ENCODE measurements around the gene RPS6KA3. TPM values are rescaled to one million over a fixed set of nuclear protein-coding genes. Genes with fewer than 3 reads are reported as not detected.

Gene RPS6KA3
- total RNA-seq, 6 experiments from 2014 or later: 36.0 to 63.7 (median 44.7) TPM

DNA sequence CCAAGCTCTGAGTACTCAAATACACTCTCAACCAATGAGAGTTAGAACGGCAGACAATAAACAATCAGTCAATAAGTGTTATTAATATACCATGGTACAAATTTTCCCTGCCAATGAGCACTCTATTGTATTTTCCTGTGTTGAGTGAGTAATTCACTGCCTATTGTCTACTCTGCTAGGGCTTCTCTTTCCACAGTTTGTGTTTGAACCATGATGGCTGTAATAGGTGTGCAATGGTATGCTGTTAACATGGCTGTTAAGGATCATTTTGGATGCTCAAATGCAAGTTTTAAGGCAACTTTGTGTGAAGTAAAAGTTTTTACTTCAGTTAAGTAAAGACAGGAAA, 41.2 kb downstream of the RPS6KA3 start:
- DNase-seq (no peak), ATAC-seq (no peak)
- Histone ChIP-seq H3K4me1 (peaks cover 0 to 15% (median 5%) of the 10 kb centered on the region in 4 donors), H3K9me3 (no peaks in the 10 kb centered on the region), H3K27me3 (no peaks in the 10 kb centered on the region), H3K4me3 (no peak overlapping the region), H3K27ac (no peak overlapping the region), H3K36me3 (no peaks in the 10 kb centered on the region)
- 62% methylated on average over 1 of the region's 1 CpG for WGBS (ENCODE audit: insufficient coverage, low coverage, low lambda C conversion rate, missing lambda C conversion rate)
- TF ChIP-seq, protein P1, sequence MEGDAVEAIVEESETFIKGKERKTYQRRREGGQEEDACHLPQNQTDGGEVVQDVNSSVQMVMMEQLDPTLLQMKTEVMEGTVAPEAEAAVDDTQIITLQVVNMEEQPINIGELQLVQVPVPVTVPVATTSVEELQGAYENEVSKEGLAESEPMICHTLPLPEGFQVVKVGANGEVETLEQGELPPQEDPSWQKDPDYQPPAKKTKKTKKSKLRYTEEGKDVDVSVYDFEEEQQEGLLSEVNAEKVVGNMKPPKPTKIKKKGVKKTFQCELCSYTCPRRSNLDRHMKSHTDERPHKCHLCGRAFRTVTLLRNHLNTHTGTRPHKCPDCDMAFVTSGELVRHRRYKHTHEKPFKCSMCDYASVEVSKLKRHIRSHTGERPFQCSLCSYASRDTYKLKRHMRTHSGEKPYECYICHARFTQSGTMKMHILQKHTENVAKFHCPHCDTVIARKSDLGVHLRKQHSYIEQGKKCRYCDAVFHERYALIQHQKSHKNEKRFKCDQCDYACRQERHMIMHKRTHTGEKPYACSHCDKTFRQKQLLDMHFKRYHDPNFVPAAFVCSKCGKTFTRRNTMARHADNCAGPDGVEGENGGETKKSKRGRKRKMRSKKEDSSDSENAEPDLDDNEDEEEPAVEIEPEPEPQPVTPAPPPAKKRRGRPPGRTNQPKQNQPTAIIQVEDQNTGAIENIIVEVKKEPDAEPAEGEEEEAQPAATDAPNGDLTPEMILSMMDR (IDR thresholded peaks at IDR 0.05): no peak
- no peak for TF ChIP-seq POLR2A (IDR thresholded peaks at IDR 0.05)
- intact Hi-C loops (cut with DNase I): no loop called here

- no peak overlapping the region for H3K27ac ChIP-seq
- peaks cover 0 to 15% (median 5%) of the 10 kb centered on the region in 4 donors for H3K4me1 ChIP-seq
- DNase-seq (no peak), ATAC-seq (peak in 3 of 4 donors; percentile 33 to 38 (median 38))
- intact Hi-C loops (cut with DNase I): no loop called here
- no peaks in the 10 kb centered on the region for H3K36me3 ChIP-seq
- no peak overlapping the region for H3K4me3 ChIP-seq
- TF ChIP-seq, protein P1 (IDR thresholded peaks at IDR 0.05): no peak
- no peak for TF ChIP-seq POLR2A (IDR thresholded peaks at IDR 0.05)
- no peaks in the 10 kb centered on the region for H3K9me3 ChIP-seq
- 77% methylated on average over 2 of the region's 2 CpGs for WGBS (ENCODE audit: insufficient coverage, low coverage, low lambda C conversion rate, missing lambda C conversion rate)
- H3K27me3 ChIP-seq: no peaks in the 10 kb centered on the region
Measured at GRCh38 chrX:20224814-20225487, 41.8 kb downstream of the RPS6KA3 start.

GRCh38 chrX:20221902-20222301, 44.8 kb downstream of the RPS6KA3 start:
- TF ChIP-seq, protein P1 (IDR thresholded peaks at IDR 0.05): no peak
- TF ChIP-seq POLR2A (IDR thresholded peaks at IDR 0.05): no peak
- whole genome bisulfite sequencing (ENCODE audit: insufficient coverage, low coverage, low lambda C conversion rate, missing lambda C conversion rate): 13% methylated on average over 3 of the region's 3 CpGs
- H3K4me3 ChIP-seq: no peak overlapping the region
- intact Hi-C loops (cut with DNase I): no loop called here
- ATAC-seq (peak; percentile 67 to 90 (median 71)), DNase-seq (peak in 2 of 3 donors; percentile 24 to 55)
- peak overlapping the region in 2 of 3 donors; percentile 9 for H3K27ac ChIP-seq
- no peaks in the 10 kb centered on the region for H3K36me3 ChIP-seq
- H3K9me3 ChIP-seq: no peaks in the 10 kb centered on the region
- peaks cover 0 to 4% of the 10 kb centered on the region in 2 donors for H3K27me3 ChIP-seq
- peaks cover 0 to 15% (median 5%) of the 10 kb centered on the region in 4 donors for H3K4me1 ChIP-seq

DNA sequence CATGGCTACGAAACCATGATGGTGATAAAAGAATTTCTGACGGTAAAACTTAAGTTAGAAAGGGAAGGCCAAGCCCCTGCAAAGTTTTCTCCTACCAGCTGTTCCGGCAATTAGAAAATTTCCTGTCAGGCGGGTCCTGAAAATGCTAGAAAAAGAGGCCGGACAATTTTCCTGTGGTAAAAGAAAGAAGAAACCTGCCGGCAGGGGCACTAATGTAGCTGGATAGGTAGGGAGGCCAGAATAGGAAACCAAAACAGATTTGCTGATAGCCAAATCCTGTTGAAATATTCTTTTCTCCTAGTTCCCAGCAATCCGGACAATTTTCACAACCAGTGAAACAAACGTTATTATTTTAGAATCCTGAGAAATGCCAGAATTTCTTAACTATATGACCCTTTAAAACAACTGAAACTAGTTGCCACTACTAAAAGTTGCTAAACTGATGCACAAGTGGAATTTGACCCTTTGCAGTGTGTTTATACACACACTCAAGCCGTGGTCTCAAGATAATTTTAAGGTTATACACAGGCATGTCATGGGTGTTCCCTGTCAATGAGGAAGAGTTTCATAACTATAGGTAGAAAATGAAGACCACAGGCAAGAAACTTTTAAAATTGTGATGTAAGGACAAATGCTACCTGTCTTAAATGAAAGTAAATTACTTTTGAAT, 47.7 kb downstream of the RPS6KA3 start:
- Histone ChIP-seq H3K27me3 (peaks cover 0 to 4% of the 10 kb centered on the region in 2 donors), H3K4me1 (peaks cover 0 to 13% (median 5%) of the 10 kb centered on the region in 4 donors), H3K4me3 (peak overlapping the region; percentile 16 to 42 (median 35)), H3K9me3 (no peaks in the 10 kb centered on the region), H3K36me3 (no peaks in the 10 kb centered on the region), H3K27ac (peak overlapping the region; percentile 61 to 85 (median 76))
- ATAC-seq (peak; percentile 62 to 80 (median 71)), DNase-seq (peak in 2 of 3 donors; percentile 35 to 55)
- intact Hi-C loops (cut with DNase I): no loop called here
- 19% methylated on average over 7 of the region's 9 CpGs for WGBS (ENCODE audit: insufficient coverage, low coverage, low lambda C conversion rate, missing lambda C conversion rate)
- peak; percentile 45 for TF ChIP-seq POLR2A (IDR thresholded peaks at IDR 0.05)
- TF ChIP-seq, protein P1 (IDR thresholded peaks at IDR 0.05): peak; percentile 23 to 38 (median 30)

Measured in right lobe of liver (tissue), 6 donors.